ENCODE data around the gene ENOX1. TPM values are rescaled to one million over a fixed set of nuclear protein-coding genes. Genes with fewer than 3 reads are reported as not detected.
A peak's percentile ranks its signal among the peaks of the same experiment; 100 is the strongest.

Gene ENOX1
- total RNA-seq, 1 donor from 2014 or later = 8.7 TPM

- Mint-ChIP-seq H3K36me3 (ENCODE audit: unreplicated experiment) (no peaks in the 10 kb centered on the region), H3K4me1 (ENCODE audit: low read depth, unreplicated experiment) (peaks cover 21% of the 10 kb centered on the region), H3K9me3 (ENCODE audit: unreplicated experiment) (no peaks in the 10 kb centered on the region), H3K27ac (ENCODE audit: unreplicated experiment) (peak overlapping the region; percentile 76), H3K27me3 (ENCODE audit: unreplicated experiment) (peaks cover 2% of the 10 kb centered on the region), H3K4me3 (ENCODE audit: unreplicated experiment) (peak overlapping the region; percentile 22)
- no peak for TF ChIP-seq CTCF (IDR thresholded peaks at IDR 0.05; ENCODE audit: partially characterized antibody, unreplicated experiment)
- peak; percentile 36 for DNase-seq
Observed at GRCh38 chr13:43347877-43348276, 438.9 kb downstream of the ENOX1 start.

GRCh38 chr13:43346427-43346826 lies 440.3 kb downstream of the ENOX1 start:
- no peaks in the 10 kb centered on the region for H3K36me3 Mint-ChIP-seq (ENCODE audit: unreplicated experiment)
- no peak for TF ChIP-seq CTCF (IDR thresholded peaks at IDR 0.05; ENCODE audit: partially characterized antibody, unreplicated experiment)
- peaks cover 2% of the 10 kb centered on the region for H3K27me3 Mint-ChIP-seq (ENCODE audit: unreplicated experiment)
- no peaks in the 10 kb centered on the region for H3K9me3 Mint-ChIP-seq (ENCODE audit: unreplicated experiment)
- H3K4me3 Mint-ChIP-seq (ENCODE audit: unreplicated experiment) = no peak overlapping the region
- no peak for DNase-seq
- H3K4me1 Mint-ChIP-seq (ENCODE audit: low read depth, unreplicated experiment) = peaks cover 17% of the 10 kb centered on the region
- H3K27ac Mint-ChIP-seq (ENCODE audit: unreplicated experiment) = no peak overlapping the region

- Mint-ChIP-seq H3K27me3 (ENCODE audit: unreplicated experiment) (peaks cover 2% of the 10 kb centered on the region), H3K9me3 (ENCODE audit: unreplicated experiment) (peaks cover 1% of the 10 kb centered on the region), H3K27ac (ENCODE audit: unreplicated experiment) (no peak overlapping the region), H3K4me1 (ENCODE audit: low read depth, unreplicated experiment) (peaks cover 13% of the 10 kb centered on the region), H3K36me3 (ENCODE audit: unreplicated experiment) (no peaks in the 10 kb centered on the region), H3K4me3 (ENCODE audit: unreplicated experiment) (no peak overlapping the region)
- DNase-seq = no peak
- no peak for TF ChIP-seq CTCF (IDR thresholded peaks at IDR 0.05; ENCODE audit: partially characterized antibody, unreplicated experiment)
Observed at GRCh38 chr13:43343645-43344044, 443.1 kb downstream of the ENOX1 start.

GRCh38 chr13:43339805-43340550 lies 446.8 kb downstream of the ENOX1 start:
- Mint-ChIP-seq H3K27ac (ENCODE audit: unreplicated experiment) (no peak overlapping the region), H3K4me1 (ENCODE audit: low read depth, unreplicated experiment) (no peaks in the 10 kb centered on the region), H3K9me3 (ENCODE audit: unreplicated experiment) (peaks cover 1% of the 10 kb centered on the region), H3K36me3 (ENCODE audit: unreplicated experiment) (no peaks in the 10 kb centered on the region), H3K27me3 (ENCODE audit: unreplicated experiment) (no peaks in the 10 kb centered on the region), H3K4me3 (ENCODE audit: unreplicated experiment) (no peak overlapping the region)
- TF ChIP-seq CTCF (IDR thresholded peaks at IDR 0.05; ENCODE audit: partially characterized antibody, unreplicated experiment) = no peak
- DNase-seq = no peak

- no peak for TF ChIP-seq CTCF (IDR thresholded peaks at IDR 0.05; ENCODE audit: partially characterized antibody, unreplicated experiment)
- peaks cover 1% of the 10 kb centered on the region for H3K9me3 Mint-ChIP-seq (ENCODE audit: unreplicated experiment)
- H3K36me3 Mint-ChIP-seq (ENCODE audit: unreplicated experiment) = no peaks in the 10 kb centered on the region
Observed at GRCh38 chr13:43339145-43339804, 447.5 kb downstream of the ENOX1 start.

More at GRCh38 chr13:43339145-43339804, 447.5 kb downstream of the ENOX1 start:
- no peak for DNase-seq
- Mint-ChIP-seq H3K4me1 (ENCODE audit: low read depth, unreplicated experiment) (no peaks in the 10 kb centered on the region), H3K4me3 (ENCODE audit: unreplicated experiment) (no peak overlapping the region), H3K27me3 (ENCODE audit: unreplicated experiment) (no peaks in the 10 kb centered on the region), H3K27ac (ENCODE audit: unreplicated experiment) (no peak overlapping the region)
